SU-DHL-6 (cell line): ENCODE data around the gene ARHGEF37.

ENCODE experiments used
- EZH2phosphoT487 ChIP-seq: fragments of 200-600 bp; sonication (generic), shearing (Covaris generic); conservative IDR thresholded peaks from 2 replicates; pipeline ENCODE4 v1.6.1; 2018; ENCODE audit warnings: mild to moderate bottlenecking, antibody characterized with exemption, low read length, moderate library complexity, mixed read lengths
- TF ChIP-seq, protein P1 (sequence below): fragments of 200-600 bp; sonication (generic); IDR thresholded peaks from one replicate; pipeline ENCODE4 v1.5.1; 2017; ENCODE audit warnings: antibody characterized with exemption, mild to moderate bottlenecking, low read length, moderate library complexity; ENCODE audit not compliant: insufficient read depth, poor library complexity, severe bottlenecking

DNA sequence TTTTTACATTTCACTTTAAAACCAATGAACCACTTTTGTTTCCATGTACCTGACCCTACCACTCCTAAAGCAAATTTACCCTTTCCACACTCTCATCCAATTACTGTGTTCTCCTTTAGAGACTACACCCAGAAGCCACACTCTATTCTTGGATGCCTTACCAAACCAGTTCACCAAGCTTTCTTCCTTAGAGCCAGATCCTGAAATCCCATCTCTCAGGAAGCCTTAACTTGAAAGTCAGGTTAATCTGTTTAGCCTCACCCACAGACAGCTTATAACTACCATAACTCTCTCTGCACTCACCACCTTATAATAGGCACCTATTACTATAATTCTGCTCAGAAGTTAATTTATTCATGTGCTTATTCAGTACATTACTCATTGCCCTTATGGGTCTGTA, 34.3 kb upstream of the ARHGEF37 start:
- TF ChIP-seq, protein P1, sequence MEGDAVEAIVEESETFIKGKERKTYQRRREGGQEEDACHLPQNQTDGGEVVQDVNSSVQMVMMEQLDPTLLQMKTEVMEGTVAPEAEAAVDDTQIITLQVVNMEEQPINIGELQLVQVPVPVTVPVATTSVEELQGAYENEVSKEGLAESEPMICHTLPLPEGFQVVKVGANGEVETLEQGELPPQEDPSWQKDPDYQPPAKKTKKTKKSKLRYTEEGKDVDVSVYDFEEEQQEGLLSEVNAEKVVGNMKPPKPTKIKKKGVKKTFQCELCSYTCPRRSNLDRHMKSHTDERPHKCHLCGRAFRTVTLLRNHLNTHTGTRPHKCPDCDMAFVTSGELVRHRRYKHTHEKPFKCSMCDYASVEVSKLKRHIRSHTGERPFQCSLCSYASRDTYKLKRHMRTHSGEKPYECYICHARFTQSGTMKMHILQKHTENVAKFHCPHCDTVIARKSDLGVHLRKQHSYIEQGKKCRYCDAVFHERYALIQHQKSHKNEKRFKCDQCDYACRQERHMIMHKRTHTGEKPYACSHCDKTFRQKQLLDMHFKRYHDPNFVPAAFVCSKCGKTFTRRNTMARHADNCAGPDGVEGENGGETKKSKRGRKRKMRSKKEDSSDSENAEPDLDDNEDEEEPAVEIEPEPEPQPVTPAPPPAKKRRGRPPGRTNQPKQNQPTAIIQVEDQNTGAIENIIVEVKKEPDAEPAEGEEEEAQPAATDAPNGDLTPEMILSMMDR, result no peak
- no peak for TF ChIP-seq EZH2phosphoT487
